Pancreas (tissue), 10 donors: ENCODE data around the gene LRRC4C. TPM values are rescaled to one million over a fixed set of nuclear protein-coding genes. Genes with fewer than 3 reads are reported as not detected.

ENCODE experiments used
- ATAC-seq, 4 donors: fragments of 200-7000 bp; cut with Tn5 transposase; one replicate each; pipeline versions ENCODE4 v1.8.0 to v1.9.1; 2020; ENCODE audit warnings: mild to moderate bottlenecking in 4 of 4, moderate library complexity in 4 of 4
- DNase-seq, 6 donors: peaks; one replicate each; pipeline ENCODE4 v3.0.0-alpha.2; 2020
- FAIRE-seq: peaks from 2 replicates; lab custom pipeline; 2012; peaks lifted over from hg19 to GRCh38; lab: Jason Lieb, UNC
- H3K27ac ChIP-seq, 4 donors: fragments of 200-600 bp; sonication (generic); 1 replicate in 3 of 4; 2 replicates in 1 of 4; pipeline versions ENCODE4 v1.5.0 to v1.8.0; 2020
- H3K27me3 ChIP-seq, 4 donors: fragments of 200-600 bp; one replicate each; pipeline ENCODE4 v1.8.0; 2021
- H3K36me3 ChIP-seq, 3 donors: fragments of 200-600 bp; sonication (generic) in 1 of 3; one replicate each; pipeline versions ENCODE4 v1.5.0 to v1.8.0; 2020 to 2021
- H3K4me1 ChIP-seq, 3 donors: fragments of 200-600 bp; one replicate each; pipeline ENCODE4 v1.8.0; 2021
- H3K4me3 ChIP-seq, 4 donors: fragments of 200-600 bp; sonication (generic) in 2 of 4; one replicate each; pipeline versions ENCODE4 v1.5.0 to v1.8.0; 2020 to 2021
- H3K9me3 ChIP-seq, 4 donors: fragments of 200-600 bp; one replicate each; pipeline ENCODE4 v1.8.0; 2021
- CTCF ChIP-seq, 4 donors: fragments of 200-600 bp; sonication (generic) in 3 of 4; IDR thresholded peaks; one replicate each; pipeline versions ENCODE4 v1.5.0 to v1.8.0; 2021; ENCODE audit warnings: antibody characterized with exemption in 4 of 4
- WGBS, 2 donors: extraction: QIAGEN DNeasy Blood & Tissue Kit; methylation state at CpG; one replicate each; pipeline ENCODE4 v1.1.7; 2013; 5-methylcytosine and 5-hydroxymethylcytosine counted together
- intact Hi-C, 3 donors: fragments of 100-400 bp; cut with DNase I; formaldehyde crosslinking; loops; one replicate each; pipeline versions ENCODE4 v1.11.1 to v1.14.2; 2022
- polyA plus RNA-seq, 2 donors: library from polyadenylated mRNA; stranded (reverse); fragments of 200-250 nt; gene quantifications; one replicate each; pipeline ENCODE4 v1.2.3, GENCODE V29; 2013
- total RNA-seq, 6 donors: library from RNA; stranded (reverse); fragmentation: NEBNext Ultra II Directional in 4 of 6; extraction: Animal tissue kit (Norgen Biotek cat#: 25700) in 4 of 6; gene quantifications; one replicate each; pipeline versions ENCODE4 v1.2.1 to v1.2.4, GENCODE V29; 2021 to 2023
- donor health status: healthy with polysubstance abuse.
- donor health status: DM: no; HTN: no; CAD: no; lungs with moderate emphysema.
- donor health status: DM: no; HTN: no; CAD: no.
- donor health status: control.
- donor health status: control.
- donor health status: Bipolar disorder and iron deficiency.
- donor health status: DM: yes; HTN: yes; CAD: no.
- donor health status: DM: no; HTN: no; CAD: no.
- donor health status: DM: no; HTN: no; CAD: no.
- donor health status: DM: yes; HTN: yes; CAD: no.

LRRC4C gene
- total and polyA plus RNA-seq, 8 donors, result 0.04 to 0.84 (median 0.16) TPM

- no peak for TF ChIP-seq CTCF (IDR thresholded peaks at IDR 0.05)
- no peaks in the 10 kb centered on the region for H3K27me3 ChIP-seq
- H3K27ac ChIP-seq, result no peak overlapping the region
- H3K36me3 ChIP-seq, result no peaks in the 10 kb centered on the region
- no peaks in the 10 kb centered on the region for H3K9me3 ChIP-seq
- no peak for FAIRE-seq
- 38 to 51% methylated on average over 4 of the region's 4 CpGs for WGBS, 2 donors
- intact Hi-C loops, result no loop called here
- DNase-seq, result no peak
- H3K4me3 ChIP-seq, result no peak overlapping the region
- no peak for ATAC-seq
- no peaks in the 10 kb centered on the region for H3K4me1 ChIP-seq
Measured at GRCh38 chr11:40688369-40688768, 771.1 kb downstream of the LRRC4C start.

- WGBS, 2 donors, result 63 to 76% methylated on average over 5 of the region's 5 CpGs
- no peaks in the 10 kb centered on the region for H3K9me3 ChIP-seq
- no peak for TF ChIP-seq CTCF (IDR thresholded peaks at IDR 0.05)
- no peak for DNase-seq
- no peaks in the 10 kb centered on the region for H3K4me1 ChIP-seq
- FAIRE-seq, result no peak
- no peak for ATAC-seq
- no peaks in the 10 kb centered on the region for H3K36me3 ChIP-seq
- H3K27ac ChIP-seq, result no peak overlapping the region
- intact Hi-C loops, result no loop called here
- H3K27me3 ChIP-seq, result no peaks in the 10 kb centered on the region
- H3K4me3 ChIP-seq, result no peak overlapping the region
Measured at GRCh38 chr11:40686765-40687164, 772.7 kb downstream of the LRRC4C start.

GRCh38 chr11:40683010-40683409 lies 776.4 kb downstream of the LRRC4C start:
- intact Hi-C loops, result no loop called here
- no peaks in the 10 kb centered on the region for H3K36me3 ChIP-seq
- DNase-seq (no peak), ATAC-seq (no peak), FAIRE-seq (no peak)
- 67 to 80% methylated on average over 7 of the region's 7 CpGs for WGBS, 2 donors
- H3K4me3 ChIP-seq, result no peak overlapping the region
- TF ChIP-seq CTCF (IDR thresholded peaks at IDR 0.05), result no peak
- H3K9me3 ChIP-seq, result no peaks in the 10 kb centered on the region
- H3K4me1 ChIP-seq, result no peaks in the 10 kb centered on the region
- no peak overlapping the region for H3K27ac ChIP-seq
- no peaks in the 10 kb centered on the region for H3K27me3 ChIP-seq

GRCh38 chr11:40679276-40679675 lies 780.2 kb downstream of the LRRC4C start:
- intact Hi-C loops, result no loop called here
- Histone ChIP-seq H3K36me3 (no peaks in the 10 kb centered on the region), H3K4me3 (no peak overlapping the region), H3K9me3 (no peaks in the 10 kb centered on the region), H3K27me3 (no peaks in the 10 kb centered on the region), H3K4me1 (no peaks in the 10 kb centered on the region), H3K27ac (no peak overlapping the region)
- ATAC-seq, result no peak
- no peak for DNase-seq
- no peak for TF ChIP-seq CTCF (IDR thresholded peaks at IDR 0.05)
- no peak for FAIRE-seq
- 43 to 55% methylated on average over 3 of the region's 3 CpGs for WGBS, 2 donors

- Histone ChIP-seq H3K27ac (no peak overlapping the region), H3K27me3 (no peaks in the 10 kb centered on the region), H3K4me3 (no peak overlapping the region), H3K9me3 (no peaks in the 10 kb centered on the region), H3K4me1 (no peaks in the 10 kb centered on the region), H3K36me3 (no peaks in the 10 kb centered on the region)
- ATAC-seq (no peak), DNase-seq (no peak), FAIRE-seq (no peak)
- TF ChIP-seq CTCF (IDR thresholded peaks at IDR 0.05), result no peak
- intact Hi-C loops, result no loop called here
- whole genome bisulfite sequencing, 2 donors, result 68 to 83% methylated on average over 2 of the region's 2 CpGs
Measured at GRCh38 chr11:40647295-40647694, 812.2 kb downstream of the LRRC4C start.
